K562 (cell line): Measurements from ENCODE around the gene GRIK1. TPM values are rescaled to one million over a fixed set of nuclear protein-coding genes. Genes with fewer than 3 reads are reported as not detected.
A peak's percentile ranks its signal among the peaks of the same experiment; 100 is the strongest.

Experiments
- ATAC-seq: fragments of 200-7000 bp; cut with Tn5 transposase; 3 replicates; pipeline ENCODE4 v1.9.1; 2020; ENCODE audit warnings: moderate library complexity
- BruUV-seq: library from RNA; stranded (reverse); fragments of 400-500 nt; replicated peaks from 2 replicates; lab custom pipeline; 2021; lab: Mats Ljungman, UMichigan
- CTCF ChIA-PET: fragments of 300-600 bp; formaldehyde crosslinking; extraction: SDS; loops from one replicate; lab custom pipeline; 2021; ENCODE audit warnings: low intra/inter-chr PET ratio; lab: Yijun Ruan, JAX
- POLR2A ChIA-PET: fragments of 300-600, 350-650 bp; sonication (Branson Sonifier 250); formaldehyde crosslinking; extraction: SDS; loops from one replicate; lab custom pipeline; 2021; ENCODE audit warnings: antibody characterized with exemption, inconsistent platforms; lab: Yijun Ruan, JAX
- DNase-seq, 4 experiments: peaks; one replicate each; pipeline versions ENCODE4 v3.0.0 to v3.0.0-alpha.2; 2011 to 2018; ENCODE audit warnings: low spot score in 3 of 4, mixed read lengths in 3 of 4; ENCODE audit errors: extremely low read depth in 1 of 4
- FAIRE-seq: peaks from 2 replicates; lab custom pipeline; 2011; peaks lifted over from hg19 to GRCh38; lab: Jason Lieb, UNC
- H2AFZ ChIP-seq: 2 replicates; pipeline ENCODE4 v1.6.0; 2011; ENCODE audit warnings: low read depth, low read length, control low read depth, inconsistent platforms
- H3K27ac ChIP-seq: fragments of 200-600 bp; 3 replicates; pipeline ENCODE4 v1.8.0; 2011; ENCODE audit warnings: low read depth, mild to moderate bottlenecking, control low read depth, inconsistent platforms, low read length, moderate library complexity, mixed read lengths; ENCODE audit errors: extremely low read depth
- H3K27me3 ChIP-seq, 2 experiments: fragments of 300-600 bp in 1 of 2; 2 replicates in 1 of 2; 3 replicates in 1 of 2; pipeline versions ENCODE4 v1.6.0 to v1.8.0; 2011; ENCODE audit warnings: inconsistent platforms in 2 of 2, low read length in 2 of 2, mild to moderate bottlenecking in 1 of 2, mixed read lengths in 1 of 2, moderate library complexity in 1 of 2; ENCODE audit not compliant: control insufficient read depth in 2 of 2, insufficient read depth in 2 of 2
- H3K36me3 ChIP-seq: fragments of 300-600 bp; 3 replicates; pipeline ENCODE4 v1.8.0; 2011; ENCODE audit warnings: mild to moderate bottlenecking, low read length, inconsistent platforms; ENCODE audit not compliant: control insufficient read depth, insufficient read depth
- H3K4me1 ChIP-seq, 2 experiments: fragments of 200-600 bp in 1 of 2; replicated peaks in 1 of 2; 2 replicates in 1 of 2; 3 replicates in 1 of 2; pipeline versions ENCODE4 v1.5.1 to v1.8.0; 2011; ENCODE audit warnings: inconsistent platforms in 2 of 2, low read length in 2 of 2, mild to moderate bottlenecking in 1 of 2, mixed read lengths in 1 of 2, moderate library complexity in 1 of 2; ENCODE audit not compliant: control insufficient read depth in 2 of 2, insufficient read depth in 2 of 2
- H3K4me2 ChIP-seq: 2 replicates; pipeline ENCODE4 v1.6.1; 2011; ENCODE audit warnings: low read length, control low read depth, inconsistent platforms, mixed read lengths; ENCODE audit not compliant: insufficient read depth
- H3K4me3 ChIP-seq: fragments of 200-600 bp; sonication (generic), shearing (Covaris generic); 2 replicates; pipeline ENCODE4 v1.5.1; 2016; ENCODE audit warnings: control low read depth, inconsistent platforms
- H3K79me2 ChIP-seq: fragments of 200-600 bp; 3 replicates; pipeline ENCODE4 v1.8.0; 2011; ENCODE audit warnings: low read length, inconsistent platforms; ENCODE audit not compliant: control insufficient read depth, insufficient read depth
- H3K9ac ChIP-seq, 2 experiments: 2 replicates each; pipeline versions ENCODE4 v1.6.0 to v1.6.1; 2011; ENCODE audit warnings: low read depth in 2 of 2, low read length in 2 of 2, control low read depth in 1 of 2, inconsistent platforms in 1 of 2, mild to moderate bottlenecking in 1 of 2, mixed read lengths in 1 of 2; ENCODE audit not compliant: insufficient read depth in 1 of 2
- H3K9me1 ChIP-seq: one replicate; pipeline ENCODE4 v1.6.0; 2011; ENCODE audit warnings: inconsistent platforms, mild to moderate bottlenecking, low read length, moderate library complexity; ENCODE audit not compliant: control insufficient read depth, insufficient read depth
- H3K9me3 ChIP-seq: replicated peaks from 2 replicates; pipeline ENCODE4 v1.5.1; 2011; ENCODE audit warnings: low read depth, low read length, inconsistent platforms; ENCODE audit not compliant: control insufficient read depth, insufficient read depth
- H4K20me1 ChIP-seq: replicated peaks from 2 replicates; pipeline ENCODE4 v1.6.1; 2011; ENCODE audit warnings: low read length, inconsistent platforms, mixed read lengths; ENCODE audit not compliant: control insufficient read depth, insufficient read depth
- CHD2 ChIP-seq: IDR thresholded peaks from 2 replicates; pipeline ENCODE4 v1.6.1; 2011; ENCODE audit warnings: low read depth, low read length
- FOXO4 ChIP-seq: fragments of 450-650 bp; formaldehyde crosslinking; IDR thresholded peaks from 2 replicates; pipeline ENCODE4 v1.4.0; 2020; ENCODE audit warnings: mild to moderate bottlenecking, moderate library complexity
- PCBP1 ChIP-seq: fragments of 200-400 bp; formaldehyde crosslinking; IDR thresholded peaks from 2 replicates; pipeline ENCODE4 v1.6.1; 2018; ENCODE audit warnings: mild to moderate bottlenecking, low read depth, low read length; ENCODE audit not compliant: poor library complexity, severe bottlenecking
- ZBTB9 ChIP-seq: fragments of 450-650 bp; formaldehyde crosslinking; IDR thresholded peaks from 2 replicates; pipeline ENCODE4 v1.4.0; 2020; ENCODE audit warnings: mild to moderate bottlenecking, moderate library complexity
- WGBS: fragments of 100-300 bp; shearing (Covaris generic); methylation state at CpG from one replicate; pipeline ENCODE4 v1.1.6; 2016; ENCODE audit warnings: low coverage, mixed read lengths; ENCODE audit not compliant: insufficient coverage; ENCODE audit errors: missing lambda C conversion rate; 5-methylcytosine and 5-hydroxymethylcytosine counted together
- in situ Hi-C: fragments of 300-500 bp; cut with MboI; formaldehyde crosslinking; loops from 4 replicates; pipeline ENCODE4 v1.15.0; 2018; ENCODE audit warnings: inconsistent platforms, mixed read lengths
- intact Hi-C: fragments of 100-400 bp; cut with micrococcal nuclease; formaldehyde crosslinking; loops from 2 replicates; pipeline ENCODE4 v1.14.2; 2022
- polyA plus RNA-seq, 8 experiments: library from polyadenylated mRNA; depleted of rRNA in 4 of 8; stranded (reverse) in 5 of 8; unstranded in 3 of 8; fragments of >200 nt; fragmentation: Nextera tagmentation in 2 of 8; fragmentation: Illumina TruSeq in 1 of 8; extraction: Ambion mirVana in 2 of 8; extraction: Trizol in 1 of 8; gene quantifications; 2 replicates each; pipeline versions ENCODE4 v1.2.1 to v1.2.3, GENCODE V29; 2011 to 2014; ENCODE audit warnings: inconsistent platforms in 1 of 8, missing spikeins in 1 of 8
- total RNA-seq, 7 experiments: library from RNA; depleted of rRNA in 6 of 7; stranded (reverse); fragments of >200 nt in 6 of 7; fragmentation: Illumina TruSeq in 2 of 7; extraction: Trizol in 2 of 7; gene quantifications; 2 replicates each; pipeline versions ENCODE4 v1.2.1 to v1.2.3, GENCODE V29; 2011 to 2021; ENCODE audit warnings: low replicate concordance in 1 of 7

The GRIK1 gene
- total and polyA plus RNA-seq, 9 of the 15 experiments (the other 6 are each of a cell fraction or from before 2014, with no cell fraction given), result 0.17 to 2.8 (median 0.53) TPM

- no peaks in the 10 kb centered on the region for H3K4me1 ChIP-seq
- TF ChIP-seq ZBTB9 (CRISPR knock-in tag), result no peak
- TF ChIP-seq PCBP1, result no peak
- TF ChIP-seq FOXO4, result no peak
- TF ChIP-seq CHD2, result no peak
- H3K79me2 ChIP-seq, result no peaks in the 10 kb centered on the region
- in situ Hi-C loops (no loop called here), intact Hi-C loops (no loop called here)
- no peaks in the 10 kb centered on the region for H3K36me3 ChIP-seq
- H3K4me2 ChIP-seq, result no peak overlapping the region
- H3K27me3 ChIP-seq, result no peaks in the 10 kb centered on the region
- H4K20me1 ChIP-seq, result no peaks in the 10 kb centered on the region
- H3K9me1 ChIP-seq, result no peaks in the 10 kb centered on the region
- no peak overlapping the region for H3K27ac ChIP-seq
- ChIA-PET CTCF (no interaction called here), POLR2A (interaction anchor here (0.6 to 0.7 kb wide), 2 partner anchors 10 to 18 kb away, joined by 3 read pairs; no protein-coding TSS in a partner anchor)
- H3K4me3 ChIP-seq, result no peak overlapping the region
- no peaks in the 10 kb centered on the region for H3K9me3 ChIP-seq
- H3K9ac ChIP-seq, result no peak overlapping the region
- BruUV-seq, result no TSS peak
- H2AFZ ChIP-seq, result peak overlapping the region; percentile 53
- DNase-seq (no peak), FAIRE-seq (no peak), ATAC-seq (peak; percentile 53)
- WGBS, result 57% methylated on average over 3 of the region's 3 CpGs
Observed at GRCh38 chr21:29606613-29607012, 333.2 kb downstream of the GRIK1 start.
